ENCODE data around the gene ESRRB. TPM values are rescaled to one million over a fixed set of nuclear protein-coding genes. Genes with fewer than 3 reads are reported as not detected.

ESRRB gene
- total and polyA plus RNA-seq, 2 experiments from 2014 or later: 6.6 to 11.0 TPM

DNA sequence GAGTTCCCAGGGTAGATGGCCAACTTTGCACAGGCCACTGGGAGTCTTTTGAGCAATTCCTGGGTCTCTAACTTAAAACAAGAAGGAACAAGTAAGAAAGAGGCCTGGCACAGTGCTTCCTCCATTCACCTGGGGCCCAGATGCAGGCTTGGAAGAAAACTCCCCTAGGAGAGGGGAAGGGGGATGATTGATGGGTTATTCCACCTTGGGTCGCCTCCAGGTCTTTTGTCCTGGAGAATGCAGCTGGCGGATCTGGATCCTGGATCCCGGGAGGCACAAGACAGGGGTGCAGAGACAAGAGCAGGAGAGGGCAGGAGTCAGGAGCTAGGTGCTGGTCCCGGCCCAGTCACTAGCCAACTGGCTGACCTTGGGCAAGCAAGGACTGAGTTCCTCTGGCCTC lies 74.5 kb downstream of the ESRRB start:
- TF ChIP-seq, protein P1, sequence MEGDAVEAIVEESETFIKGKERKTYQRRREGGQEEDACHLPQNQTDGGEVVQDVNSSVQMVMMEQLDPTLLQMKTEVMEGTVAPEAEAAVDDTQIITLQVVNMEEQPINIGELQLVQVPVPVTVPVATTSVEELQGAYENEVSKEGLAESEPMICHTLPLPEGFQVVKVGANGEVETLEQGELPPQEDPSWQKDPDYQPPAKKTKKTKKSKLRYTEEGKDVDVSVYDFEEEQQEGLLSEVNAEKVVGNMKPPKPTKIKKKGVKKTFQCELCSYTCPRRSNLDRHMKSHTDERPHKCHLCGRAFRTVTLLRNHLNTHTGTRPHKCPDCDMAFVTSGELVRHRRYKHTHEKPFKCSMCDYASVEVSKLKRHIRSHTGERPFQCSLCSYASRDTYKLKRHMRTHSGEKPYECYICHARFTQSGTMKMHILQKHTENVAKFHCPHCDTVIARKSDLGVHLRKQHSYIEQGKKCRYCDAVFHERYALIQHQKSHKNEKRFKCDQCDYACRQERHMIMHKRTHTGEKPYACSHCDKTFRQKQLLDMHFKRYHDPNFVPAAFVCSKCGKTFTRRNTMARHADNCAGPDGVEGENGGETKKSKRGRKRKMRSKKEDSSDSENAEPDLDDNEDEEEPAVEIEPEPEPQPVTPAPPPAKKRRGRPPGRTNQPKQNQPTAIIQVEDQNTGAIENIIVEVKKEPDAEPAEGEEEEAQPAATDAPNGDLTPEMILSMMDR (IDR thresholded peaks at IDR 0.05; ENCODE audit: low read depth, low read length): no peak
- H3K4me3 ChIP-seq: no peak overlapping the region
- no peaks in the 10 kb centered on the region for H3K36me3 ChIP-seq
- no peaks in the 10 kb centered on the region for H3K4me1 ChIP-seq (ENCODE audit: low read depth)
- H3K27ac ChIP-seq: no peak overlapping the region
- no peak for DNase-seq (ENCODE audit: low read depth in 1 of 2, low spot score in 1 of 2)
- H3K9me3 ChIP-seq (ENCODE audit: low read depth): no peaks in the 10 kb centered on the region
- no peaks in the 10 kb centered on the region for H3K27me3 ChIP-seq

GRCh38 chr14:76456200-76456599 lies 80.3 kb downstream of the ESRRB start:
- no peaks in the 10 kb centered on the region for H3K9me3 ChIP-seq (ENCODE audit: low read depth)
- H3K27ac ChIP-seq: no peak overlapping the region
- no peak overlapping the region for H3K4me3 ChIP-seq
- TF ChIP-seq, protein P1 (IDR thresholded peaks at IDR 0.05; ENCODE audit: low read depth, low read length): peak; percentile 54
- no peaks in the 10 kb centered on the region for H3K27me3 ChIP-seq
- H3K4me1 ChIP-seq (ENCODE audit: low read depth): no peaks in the 10 kb centered on the region
- no peaks in the 10 kb centered on the region for H3K36me3 ChIP-seq
- DNase-seq (ENCODE audit: low read depth in 1 of 2, low spot score in 1 of 2): peak; percentile 46 to 67

- H3K4me3 ChIP-seq: no peak overlapping the region
- no peaks in the 10 kb centered on the region for H3K4me1 ChIP-seq (ENCODE audit: low read depth)
- H3K27me3 ChIP-seq: no peaks in the 10 kb centered on the region
- no peak for DNase-seq (ENCODE audit: low read depth in 1 of 2, low spot score in 1 of 2)
- H3K9me3 ChIP-seq (ENCODE audit: low read depth): no peaks in the 10 kb centered on the region
- no peaks in the 10 kb centered on the region for H3K36me3 ChIP-seq
- TF ChIP-seq, protein P1 (IDR thresholded peaks at IDR 0.05; ENCODE audit: low read depth, low read length): no peak
- H3K27ac ChIP-seq: no peak overlapping the region
These were observed 81.1 kb downstream of the ESRRB start for GRCh38 chr14:76456891-76457586.

GRCh38 chr14:76457841-76458240 lies 81.9 kb downstream of the ESRRB start:
- no peak overlapping the region for H3K27ac ChIP-seq
- H3K9me3 ChIP-seq (ENCODE audit: low read depth): no peaks in the 10 kb centered on the region
- H3K4me3 ChIP-seq: no peak overlapping the region
- no peaks in the 10 kb centered on the region for H3K27me3 ChIP-seq
- TF ChIP-seq, protein P1 (IDR thresholded peaks at IDR 0.05; ENCODE audit: low read depth, low read length): no peak
- H3K36me3 ChIP-seq: no peaks in the 10 kb centered on the region
- DNase-seq (ENCODE audit: low read depth in 1 of 2, low spot score in 1 of 2): no peak
- H3K4me1 ChIP-seq (ENCODE audit: low read depth): no peaks in the 10 kb centered on the region

DNA sequence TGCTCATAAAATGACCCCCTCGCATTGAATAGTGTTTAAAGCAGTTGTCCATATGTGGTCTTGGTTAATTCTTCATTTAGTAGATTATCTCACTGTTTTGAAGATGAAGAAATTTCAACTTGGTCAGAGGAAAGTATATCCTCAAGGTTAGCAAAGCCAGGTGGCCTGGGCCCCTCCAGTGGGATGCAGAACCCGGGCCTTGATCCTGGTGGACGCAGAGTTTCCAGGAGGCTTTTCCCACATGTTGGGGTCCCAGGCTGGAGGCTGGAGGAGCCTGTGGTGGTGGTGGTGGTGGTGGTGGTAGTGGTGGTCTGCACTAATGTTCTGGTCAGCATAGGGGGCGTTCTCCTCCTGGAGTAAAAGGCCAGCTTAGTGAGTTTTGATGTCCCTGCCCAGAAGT lies 85.9 kb downstream of the ESRRB start:
- no peaks in the 10 kb centered on the region for H3K36me3 ChIP-seq
- H3K27me3 ChIP-seq: no peaks in the 10 kb centered on the region
- H3K9me3 ChIP-seq (ENCODE audit: low read depth): no peaks in the 10 kb centered on the region
- no peak for DNase-seq (ENCODE audit: low read depth in 1 of 2, low spot score in 1 of 2)
- TF ChIP-seq, protein P1 (IDR thresholded peaks at IDR 0.05; ENCODE audit: low read depth, low read length): no peak
- peaks cover 19% of the 10 kb centered on the region for H3K4me1 ChIP-seq (ENCODE audit: low read depth)
- no peak overlapping the region for H3K27ac ChIP-seq
- H3K4me3 ChIP-seq: no peak overlapping the region
